GM12891 (cell line): ENCODE data around the gene MSI2.

Experiments used
- PAX5 ChIP-seq: IDR thresholded peaks from 2 replicates; pipeline ENCODE4 v1.6.1; 2011; ENCODE audit warnings: low read length, moderate library complexity, mild to moderate bottlenecking; ENCODE audit not compliant: insufficient read depth, severe bottlenecking
- POLR2A ChIP-seq: IDR thresholded peaks from 2 replicates; pipeline ENCODE4 v1.6.1; 2011; ENCODE audit warnings: low read depth, low read length, control low read depth
- POLR2AphosphoS5 ChIP-seq: IDR thresholded peaks from 2 replicates; pipeline ENCODE4 v1.6.1; 2011; ENCODE audit warnings: low read depth, low read length, control low read depth
- SPI1 ChIP-seq: IDR thresholded peaks from 2 replicates; pipeline ENCODE4 v1.6.1; 2011; ENCODE audit warnings: low read depth, low read length, control low read depth
- TAF1 ChIP-seq: IDR thresholded peaks from 2 replicates; pipeline ENCODE4 v1.6.1; 2011; ENCODE audit warnings: low read depth, low read length, control low read depth

GRCh38 chr17:57264250-57264649 is 7.9 kb downstream of the MSI2 start:
- TF ChIP-seq POLR2A = no peak
- TF ChIP-seq POLR2AphosphoS5 = no peak
- no peak for TF ChIP-seq PAX5
- no peak for TF ChIP-seq TAF1
- TF ChIP-seq SPI1 = no peak
